IMR-90 (cell line): ENCODE results near the gene LHPP. TPM values are rescaled to one million over a fixed set of nuclear protein-coding genes. Genes with fewer than 3 reads are reported as not detected.

Source experiments
- ATAC-seq: fragments of 200-7000 bp; cut with Tn5 transposase; 2 replicates; pipeline ENCODE4 v1.9.1; 2020; ENCODE audit warnings: low read depth, mild to moderate bottlenecking, moderate library complexity
- BruUV-seq: library from RNA; stranded (reverse); fragments of 400-500 nt; replicated peaks from 2 replicates; lab custom pipeline; 2021; lab: Mats Ljungman, UMichigan
- CTCF ChIA-PET: fragments of 300-600 bp; formaldehyde crosslinking; extraction: SDS; loops from one replicate; lab custom pipeline; 2021; ENCODE audit warnings: antibody characterized with exemption; lab: Yijun Ruan, JAX
- POLR2A ChIA-PET: fragments of 300-600 bp; sonication (Branson Sonifier 250); formaldehyde crosslinking; loops from one replicate; lab custom pipeline; 2022; ENCODE audit warnings: antibody characterized with exemption; ENCODE audit not compliant: unreplicated experiment; lab: Charles Lee
- DNase-seq: peaks from one replicate; pipeline ENCODE4 v3.0.0; 2013
- H2AFZ ChIP-seq: replicated peaks from 2 replicates; pipeline ENCODE3; 2013; ENCODE audit warnings: low read length, mild to moderate bottlenecking; ENCODE audit not compliant: poor library complexity
- H2AK5ac ChIP-seq: 2 replicates; pipeline ENCODE4 v1.6.1; 2013; ENCODE audit warnings: low read depth, low read length, inconsistent platforms
- H2AK9ac ChIP-seq: replicated peaks from 2 replicates; pipeline ENCODE3; 2013; ENCODE audit warnings: mild to moderate bottlenecking, low read depth, low read length, moderate library complexity; ENCODE audit not compliant: poor library complexity
- H2BK120ac ChIP-seq: 2 replicates; pipeline ENCODE4 v1.6.1; 2013; ENCODE audit warnings: low read depth, low read length, inconsistent platforms
- H2BK15ac ChIP-seq: 3 replicates; pipeline ENCODE4 v1.6.1; 2013; ENCODE audit warnings: low read depth, low read length, inconsistent platforms
- H2BK20ac ChIP-seq: 2 replicates; pipeline ENCODE4 v1.6.1; 2013; ENCODE audit warnings: low read depth, mild to moderate bottlenecking, inconsistent platforms, low read length, moderate library complexity
- H2BK5ac ChIP-seq: 2 replicates; pipeline ENCODE4 v1.6.1; 2013; ENCODE audit warnings: mild to moderate bottlenecking, low read depth, low read length, inconsistent platforms; ENCODE audit not compliant: poor library complexity, severe bottlenecking
- H3K14ac ChIP-seq: replicated peaks from 2 replicates; pipeline ENCODE4 v1.6.1; 2013; ENCODE audit warnings: low read depth, low read length, inconsistent platforms
- H3K18ac ChIP-seq: 2 replicates; pipeline ENCODE4 v1.6.1; 2013; ENCODE audit warnings: low read depth, low read length, control low read depth
- H3K23ac ChIP-seq: 2 replicates; pipeline ENCODE4 v1.6.1; 2013; ENCODE audit warnings: low read depth, low read length, inconsistent platforms
- H3K27ac ChIP-seq: 2 replicates; pipeline ENCODE4 v1.5.1; 2013; ENCODE audit warnings: mild to moderate bottlenecking, control low read depth, low read length; ENCODE audit not compliant: insufficient read depth
- H3K27me3 ChIP-seq: 2 replicates; pipeline ENCODE4 v1.6.1; 2013; ENCODE audit warnings: low read length; ENCODE audit not compliant: control insufficient read depth, insufficient read depth
- H3K36me3 ChIP-seq: 2 replicates; pipeline ENCODE4 v1.6.1; 2013; ENCODE audit warnings: low read length, mixed read lengths; ENCODE audit not compliant: control insufficient read depth, insufficient read depth
- H3K4ac ChIP-seq: 2 replicates; pipeline ENCODE4 v1.6.1; 2013; ENCODE audit warnings: low read depth, low read length, inconsistent platforms
- H3K4me1 ChIP-seq: 2 replicates; pipeline ENCODE4 v1.6.1; 2013; ENCODE audit warnings: low read length, mixed read lengths; ENCODE audit not compliant: control insufficient read depth, insufficient read depth
- H3K4me2 ChIP-seq: 2 replicates; pipeline ENCODE4 v1.6.1; 2013; ENCODE audit warnings: low read depth, mild to moderate bottlenecking, control low read depth, low read length, moderate library complexity
- H3K4me3 ChIP-seq: 2 replicates; pipeline ENCODE4 v1.5.1; 2013; ENCODE audit warnings: low read depth, mild to moderate bottlenecking, control low read depth, low read length, moderate library complexity; ENCODE audit not compliant: insufficient read depth
- H3K56ac ChIP-seq: 2 replicates; pipeline ENCODE4 v1.6.1; 2013; ENCODE audit warnings: low read length, inconsistent platforms; ENCODE audit not compliant: insufficient read depth; ENCODE audit errors: extremely low read depth
- H3K79me1 ChIP-seq, 2 experiments: 2 replicates each; pipeline ENCODE4 v1.6.1; 2013; ENCODE audit warnings: low read length in 2 of 2, inconsistent platforms in 1 of 2, low read depth in 1 of 2
- H3K9ac ChIP-seq: 2 replicates; pipeline ENCODE4 v1.6.1; 2013; ENCODE audit warnings: low read depth, low read length, control low read depth
- H3K9me1 ChIP-seq: 2 replicates; pipeline ENCODE4 v1.6.1; 2013; ENCODE audit warnings: low read length, inconsistent platforms; ENCODE audit not compliant: insufficient read depth
- H3K9me3 ChIP-seq: 2 replicates; pipeline ENCODE4 v1.6.1; 2013; ENCODE audit warnings: low read length; ENCODE audit not compliant: control insufficient read depth, insufficient read depth
- H4K20me1 ChIP-seq: 2 replicates; pipeline ENCODE4 v1.6.1; 2013; ENCODE audit warnings: low read length, inconsistent platforms; ENCODE audit not compliant: insufficient read depth
- H4K5ac ChIP-seq: 2 replicates; pipeline ENCODE4 v1.6.1; 2013; ENCODE audit warnings: mild to moderate bottlenecking, low read depth, low read length, control low read depth
- H4K8ac ChIP-seq, 2 experiments: 2 replicates each; pipeline ENCODE4 v1.6.1; 2013; ENCODE audit warnings: low read depth in 2 of 2, low read length in 2 of 2, control low read depth in 1 of 2, inconsistent platforms in 1 of 2
- H4K91ac ChIP-seq: 2 replicates; pipeline ENCODE4 v1.6.1; 2013; ENCODE audit warnings: low read depth, low read length, inconsistent platforms; ENCODE audit not compliant: insufficient read depth
- BHLHE40 ChIP-seq: fragments of 150-350 bp; IDR thresholded peaks from 2 replicates; pipeline ENCODE4 v1.6.1; 2016; ENCODE audit warnings: mild to moderate bottlenecking, low read depth, low read length
- CEBPB ChIP-seq: IDR thresholded peaks from 2 replicates; pipeline ENCODE4 v1.6.1; 2012; ENCODE audit warnings: low read depth, low read length, improper control_type of control experiment
- CHD1 ChIP-seq: IDR thresholded peaks from 2 replicates; pipeline ENCODE4 v1.6.1; 2012; ENCODE audit warnings: low read depth, low read length, improper control_type of control experiment
- FOS ChIP-seq: fragments of 150-350 bp; IDR thresholded peaks from 2 replicates; pipeline ENCODE4 v1.6.1; 2016; ENCODE audit warnings: low read depth, low read length
- MAFK ChIP-seq: IDR thresholded peaks from 2 replicates; pipeline ENCODE4 v1.6.1; 2012; ENCODE audit warnings: low read depth, low read length, improper control_type of control experiment
- MAZ ChIP-seq: IDR thresholded peaks from 2 replicates; pipeline ENCODE4 v1.6.1; 2012; ENCODE audit warnings: low read depth, mild to moderate bottlenecking, low read length, improper control_type of control experiment, moderate library complexity, borderline replicate concordance
- MXI1 ChIP-seq: IDR thresholded peaks from 2 replicates; pipeline ENCODE4 v1.6.1; 2012; ENCODE audit warnings: low read depth, mild to moderate bottlenecking, low read length, moderate library complexity, borderline replicate concordance
- NFE2L2 ChIP-seq: fragments of 150-350 bp; IDR thresholded peaks from 2 replicates; pipeline ENCODE4 v1.6.1; 2016; ENCODE audit warnings: low read depth, mild to moderate bottlenecking, low read length
- POLR2A ChIP-seq: IDR thresholded peaks from 2 replicates; pipeline ENCODE4 v1.6.1; 2012; ENCODE audit warnings: mild to moderate bottlenecking, low read depth, low read length
- RAD21 ChIP-seq: IDR thresholded peaks from 2 replicates; pipeline ENCODE4 v1.6.1; 2012; ENCODE audit warnings: low read length, improper control_type of control experiment
- RCOR1 ChIP-seq: IDR thresholded peaks from 2 replicates; pipeline ENCODE4 v1.6.1; 2012; ENCODE audit warnings: mild to moderate bottlenecking, low read length, improper control_type of control experiment; ENCODE audit not compliant: insufficient replicate concordance
- RFX5 ChIP-seq: IDR thresholded peaks from 2 replicates; pipeline ENCODE4 v1.8.0; 2012; ENCODE audit warnings: low read depth, mild to moderate bottlenecking, low read length, moderate library complexity
- SMC3 ChIP-seq: fragments of 150-350 bp; IDR thresholded peaks from 2 replicates; pipeline ENCODE4 v1.6.1; 2016; ENCODE audit warnings: low read depth, mild to moderate bottlenecking, antibody characterized with exemption, low read length, moderate library complexity
- WGBS, 2 experiments: methylation state at CpG; one replicate each; pipeline versions ENCODE4 v1.1.5 to v1.1.7; 2013; ENCODE audit warnings: missing lambda C conversion rate in 2 of 2; ENCODE audit not compliant: insufficient read length in 1 of 2; ENCODE audit errors: extremely low coverage in 2 of 2; 5-methylcytosine and 5-hydroxymethylcytosine counted together
- dilution Hi-C: fragments of 300-500 bp; cut with HindIII; formaldehyde crosslinking; loops from one replicate; pipeline ENCODE4 v1.14.3; 2018; ENCODE audit warnings: low sequenced_read_pairs; ENCODE audit not compliant: unreplicated experiment
- in situ Hi-C: fragments of 300-500 bp; cut with MboI; formaldehyde crosslinking; loops from 3 replicates; pipeline ENCODE4 v1.14.3; 2019; ENCODE audit warnings: low sequenced_read_pairs, inconsistent platforms, mixed read lengths
- intact Hi-C: fragments of 100-400 bp; cut with micrococcal nuclease; formaldehyde crosslinking; loops from 2 replicates; pipeline ENCODE4 v1.10.0; 2022
- polyA plus RNA-seq, 3 experiments: library from polyadenylated mRNA; depleted of rRNA; stranded (reverse); fragments of >200 nt; gene quantifications; 2 replicates each; pipeline ENCODE4 v1.2.3, GENCODE V29; 2012; ENCODE audit warnings: low replicate concordance in 1 of 3
- total RNA-seq: library from RNA; depleted of rRNA; stranded (reverse); fragments of >200 nt; gene quantifications from 2 replicates; pipeline ENCODE4 v1.2.3, GENCODE V29; 2012
- TF ChIP-seq, protein P1 (sequence below): conservative IDR thresholded peaks from 2 replicates; pipeline ENCODE4 v1.5.1; 2012; ENCODE audit warnings: mild to moderate bottlenecking, low read depth, low read length, improper control_type of control experiment
- TF ChIP-seq, protein P2 (sequence below): fragments of 150-350 bp; IDR thresholded peaks from 2 replicates; pipeline ENCODE4 v1.6.1; 2017; ENCODE audit warnings: mild to moderate bottlenecking, antibody characterized with exemption, low read length, low read depth
- TF ChIP-seq, protein P3 (sequence below): fragments of 150-350 bp; IDR thresholded peaks from 2 replicates; pipeline ENCODE4 v1.6.1; 2016; ENCODE audit warnings: low read depth, mild to moderate bottlenecking, low read length, moderate library complexity, borderline replicate concordance

The LHPP gene
- total and polyA plus RNA-seq, 2 of the 4 experiments (the other 2 are of a cell fraction): 2.7 to 8.3 TPM

DNA sequence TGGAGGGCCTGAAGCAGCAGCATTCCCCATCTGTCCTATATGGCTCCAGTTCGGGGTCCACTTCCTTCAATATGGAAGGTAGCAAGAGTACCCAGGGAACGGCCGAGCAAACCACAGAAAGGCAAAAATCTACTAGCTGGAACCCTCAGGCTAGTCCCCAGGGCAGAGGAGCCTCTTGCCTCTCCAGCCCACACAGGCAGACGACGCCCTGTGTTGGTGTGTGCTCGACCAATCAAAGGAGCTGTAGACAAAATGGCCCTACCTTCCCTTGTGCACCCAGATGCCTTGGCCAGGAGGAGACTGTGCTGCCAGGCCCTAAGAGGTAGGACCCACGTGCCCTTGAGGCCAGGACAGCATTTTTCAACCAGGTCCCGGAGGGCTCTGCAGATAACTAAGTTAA lies 191.1 kb downstream of the LHPP start:
- TF ChIP-seq RCOR1 (no peak), NFE2L2 (no peak), POLR2A (no peak), CEBPB (no peak), FOS (no peak), MAFK (no peak), CHD1 (no peak), RAD21 (no peak), MXI1 (no peak), MAZ (no peak), RFX5 (no peak), SMC3 (no peak), BHLHE40 (no peak)
- TF ChIP-seq, protein P1, sequence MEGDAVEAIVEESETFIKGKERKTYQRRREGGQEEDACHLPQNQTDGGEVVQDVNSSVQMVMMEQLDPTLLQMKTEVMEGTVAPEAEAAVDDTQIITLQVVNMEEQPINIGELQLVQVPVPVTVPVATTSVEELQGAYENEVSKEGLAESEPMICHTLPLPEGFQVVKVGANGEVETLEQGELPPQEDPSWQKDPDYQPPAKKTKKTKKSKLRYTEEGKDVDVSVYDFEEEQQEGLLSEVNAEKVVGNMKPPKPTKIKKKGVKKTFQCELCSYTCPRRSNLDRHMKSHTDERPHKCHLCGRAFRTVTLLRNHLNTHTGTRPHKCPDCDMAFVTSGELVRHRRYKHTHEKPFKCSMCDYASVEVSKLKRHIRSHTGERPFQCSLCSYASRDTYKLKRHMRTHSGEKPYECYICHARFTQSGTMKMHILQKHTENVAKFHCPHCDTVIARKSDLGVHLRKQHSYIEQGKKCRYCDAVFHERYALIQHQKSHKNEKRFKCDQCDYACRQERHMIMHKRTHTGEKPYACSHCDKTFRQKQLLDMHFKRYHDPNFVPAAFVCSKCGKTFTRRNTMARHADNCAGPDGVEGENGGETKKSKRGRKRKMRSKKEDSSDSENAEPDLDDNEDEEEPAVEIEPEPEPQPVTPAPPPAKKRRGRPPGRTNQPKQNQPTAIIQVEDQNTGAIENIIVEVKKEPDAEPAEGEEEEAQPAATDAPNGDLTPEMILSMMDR: no peak
- TF ChIP-seq, protein P2, sequence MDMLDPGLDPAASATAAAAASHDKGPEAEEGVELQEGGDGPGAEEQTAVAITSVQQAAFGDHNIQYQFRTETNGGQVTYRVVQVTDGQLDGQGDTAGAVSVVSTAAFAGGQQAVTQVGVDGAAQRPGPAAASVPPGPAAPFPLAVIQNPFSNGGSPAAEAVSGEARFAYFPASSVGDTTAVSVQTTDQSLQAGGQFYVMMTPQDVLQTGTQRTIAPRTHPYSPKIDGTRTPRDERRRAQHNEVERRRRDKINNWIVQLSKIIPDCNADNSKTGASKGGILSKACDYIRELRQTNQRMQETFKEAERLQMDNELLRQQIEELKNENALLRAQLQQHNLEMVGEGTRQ: no peak
- TF ChIP-seq, protein P3, sequence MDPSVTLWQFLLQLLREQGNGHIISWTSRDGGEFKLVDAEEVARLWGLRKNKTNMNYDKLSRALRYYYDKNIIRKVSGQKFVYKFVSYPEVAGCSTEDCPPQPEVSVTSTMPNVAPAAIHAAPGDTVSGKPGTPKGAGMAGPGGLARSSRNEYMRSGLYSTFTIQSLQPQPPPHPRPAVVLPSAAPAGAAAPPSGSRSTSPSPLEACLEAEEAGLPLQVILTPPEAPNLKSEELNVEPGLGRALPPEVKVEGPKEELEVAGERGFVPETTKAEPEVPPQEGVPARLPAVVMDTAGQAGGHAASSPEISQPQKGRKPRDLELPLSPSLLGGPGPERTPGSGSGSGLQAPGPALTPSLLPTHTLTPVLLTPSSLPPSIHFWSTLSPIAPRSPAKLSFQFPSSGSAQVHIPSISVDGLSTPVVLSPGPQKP: no peak
- Histone ChIP-seq H4K20me1 (no peaks in the 10 kb centered on the region; the same call in none of the 2 replicates), H3K23ac (no peak overlapping the region), H3K36me3 (no peaks in the 10 kb centered on the region), H3K27ac (no peak overlapping the region), H2BK20ac (no peak overlapping the region), H3K14ac (no peak overlapping the region), H3K4ac (no peak overlapping the region), H4K8ac (no peak overlapping the region), H3K27me3 (no peaks in the 10 kb centered on the region), H3K9me3 (no peaks in the 10 kb centered on the region), H3K4me3 (no peak overlapping the region), H2BK5ac (no peak overlapping the region), H2AFZ (no peak overlapping the region), H3K56ac (no peak overlapping the region), H4K91ac (no peak overlapping the region), H3K18ac (no peak overlapping the region), H3K4me1 (peaks cover 18% of the 10 kb centered on the region), H3K4me2 (no peak overlapping the region), H2AK5ac (no peak overlapping the region), H2BK15ac (no peak overlapping the region), H3K9me1 (peaks cover 26% of the 10 kb centered on the region), H2BK120ac (no peak overlapping the region), H2AK9ac (no peak overlapping the region), H3K9ac (no peak overlapping the region), H3K79me1 (peaks cover 9 to 11% of the 10 kb centered on the region in 2 experiments; a peak in 2 of 4 replicates), H4K5ac (no peak overlapping the region)
- no peak for ATAC-seq
- in situ Hi-C loops: no loop called here
- 100% methylated on average over 5 of the region's 8 CpGs; no CpG with 5 or more reads in 1 of the 2 experiments for WGBS, 2 experiments
- intact Hi-C loops: no loop called here
- dilution Hi-C loops: no loop called here
- CTCF ChIA-PET: no interaction called here
- DNase-seq: no peak
- no TSS peak for BruUV-seq
- POLR2A ChIA-PET: no interaction called here
